GM18499 (cell line): Measurements from ENCODE around the gene VASP.

ENCODE experiments used
- ATAC-seq: cut with Tn5 transposase; IDR thresholded peaks from one replicate; pipeline ENCODE4 v1.9.1; 2021; ENCODE audit warnings: moderate number of reproducible peaks; ENCODE audit not compliant: insufficient read depth, unreplicated experiment

VASP gene

DNA sequence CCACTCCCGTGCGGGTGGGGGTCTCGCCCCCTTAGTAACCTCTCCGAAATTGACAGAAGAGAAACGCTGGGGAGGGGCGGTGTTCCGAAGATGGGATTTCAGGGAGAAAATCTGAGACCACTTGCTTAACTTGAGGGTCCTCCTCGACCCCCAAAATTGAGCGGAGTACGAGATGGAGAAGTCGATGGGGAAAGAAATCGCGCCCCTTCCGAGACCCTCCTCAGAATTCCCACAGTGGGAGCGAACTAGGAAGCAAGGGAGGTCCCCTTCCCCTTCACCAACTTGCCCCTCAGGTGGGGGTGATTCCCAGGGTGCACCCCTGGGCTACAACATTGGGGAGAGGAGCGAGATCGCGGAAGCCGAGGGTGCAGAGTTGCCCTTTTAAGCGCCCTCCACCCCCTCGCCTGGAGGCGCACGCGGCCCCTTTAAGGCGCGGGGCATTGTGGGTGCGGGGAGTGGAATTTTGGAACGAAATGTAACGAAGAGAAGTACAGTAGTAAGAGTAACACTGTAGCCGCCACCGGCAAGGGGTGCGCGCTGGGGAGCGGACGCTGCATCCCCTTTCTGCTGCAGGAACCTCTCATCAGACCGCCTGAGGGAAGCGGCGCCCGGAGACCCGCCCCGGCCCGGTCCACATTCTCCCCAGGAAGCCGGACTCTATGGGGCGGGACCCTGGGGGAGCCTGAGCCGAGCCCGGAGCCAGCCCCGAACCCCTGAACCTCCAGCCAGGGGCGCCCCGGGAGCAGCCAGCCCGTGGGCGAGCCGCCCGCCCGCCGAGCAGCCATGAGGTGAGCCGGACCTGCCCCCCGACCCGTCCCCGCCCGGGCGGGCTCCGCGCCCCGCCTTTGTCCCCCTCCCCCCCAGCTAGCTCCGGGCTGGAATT lies at the start of gene VASP:
TSS of gene VASP (plus strand) at position 491 of the 883 bp plus-strand sequence. CDS start at position 784, 293 bp downstream.
- ATAC-seq = peak; percentile 37

DNA sequence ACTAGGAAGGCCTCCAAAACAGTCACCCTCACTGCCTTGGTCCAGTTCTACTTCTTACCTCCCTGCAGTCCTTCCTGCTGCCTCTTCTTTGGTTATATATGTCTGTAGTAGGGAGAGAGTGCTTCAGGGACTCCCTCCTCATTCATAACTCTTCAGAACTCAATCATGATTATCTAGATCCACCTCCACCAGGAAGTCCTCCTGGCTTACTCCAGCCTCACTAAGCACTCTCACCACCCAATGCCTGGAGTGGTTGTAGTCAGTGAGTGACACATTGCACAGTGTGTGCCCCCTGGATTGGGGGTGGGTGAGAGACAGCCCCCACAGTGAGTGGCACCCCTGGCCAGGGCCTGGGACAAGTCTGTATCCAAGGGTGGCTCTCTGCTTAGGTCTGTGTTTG lies 49.5 kb upstream of the VASP start:
- ATAC-seq = no peak

DNA sequence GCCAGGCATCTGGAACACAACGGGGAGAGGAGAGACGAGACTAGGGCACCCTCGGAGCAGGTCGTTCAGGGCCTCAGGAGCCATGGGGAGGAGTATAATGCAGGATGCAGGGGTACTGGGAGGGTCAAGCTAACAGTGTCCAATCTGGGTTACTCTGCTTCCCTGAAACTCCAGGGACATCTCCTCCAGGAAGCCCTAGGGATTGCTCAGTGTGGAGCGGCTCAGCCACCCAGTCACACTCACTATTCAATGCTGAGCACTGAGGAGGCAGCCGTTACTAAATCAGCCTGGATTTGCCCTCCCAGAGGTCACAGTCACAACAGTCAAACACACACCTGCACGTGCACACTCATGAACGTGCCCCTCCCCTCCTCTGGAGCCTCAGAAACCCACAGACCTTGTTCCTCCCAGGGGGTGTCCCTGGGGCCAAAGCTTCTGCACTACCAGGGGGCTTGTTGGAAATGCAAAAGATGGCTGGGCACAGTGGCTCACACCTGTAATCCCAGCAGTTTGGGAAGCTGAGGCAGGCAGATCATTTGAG lies 46.4 kb upstream of the VASP start:
- ATAC-seq = no peak

DNA sequence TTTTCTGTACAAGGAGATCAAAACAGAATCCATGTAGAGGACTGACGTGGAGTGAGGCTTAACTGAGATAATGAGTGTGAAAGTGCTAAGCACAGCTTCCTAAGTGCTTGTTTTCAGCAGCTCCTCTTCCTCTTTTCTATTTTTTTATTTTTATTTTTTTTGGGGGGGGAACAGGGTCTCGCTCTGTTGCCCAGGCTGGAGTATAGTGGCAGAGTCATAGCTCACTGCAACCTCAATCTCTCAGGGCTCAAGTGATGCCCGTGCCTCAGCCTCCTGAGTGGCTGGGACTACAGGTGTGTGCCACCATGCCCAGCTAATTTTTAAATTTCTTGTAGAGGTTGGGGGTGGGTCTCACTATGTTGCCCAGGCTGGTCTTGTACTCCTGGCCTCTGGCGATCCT lies 45.1 kb upstream of the VASP start:
- ATAC-seq = no peak

DNA sequence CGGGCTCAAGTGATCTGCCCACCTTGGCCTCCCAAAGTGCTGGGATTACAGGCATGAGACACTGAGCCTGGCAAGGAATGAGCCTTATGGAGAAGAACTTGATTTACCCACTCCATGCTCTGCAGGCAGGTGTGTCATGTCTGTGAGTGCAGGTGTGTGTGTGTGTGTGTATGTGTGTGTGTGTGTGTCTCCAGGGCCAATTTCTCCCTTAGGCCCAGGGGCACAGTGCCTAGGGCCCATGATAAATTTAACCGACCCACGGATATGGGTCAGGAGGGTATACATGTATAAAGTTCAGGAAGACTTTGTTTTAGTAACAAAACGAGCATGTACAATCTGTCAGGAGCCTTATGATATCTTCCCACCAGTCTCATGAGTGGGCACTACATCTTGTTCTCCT lies 44.0 kb upstream of the VASP start:
- no peak for ATAC-seq

DNA sequence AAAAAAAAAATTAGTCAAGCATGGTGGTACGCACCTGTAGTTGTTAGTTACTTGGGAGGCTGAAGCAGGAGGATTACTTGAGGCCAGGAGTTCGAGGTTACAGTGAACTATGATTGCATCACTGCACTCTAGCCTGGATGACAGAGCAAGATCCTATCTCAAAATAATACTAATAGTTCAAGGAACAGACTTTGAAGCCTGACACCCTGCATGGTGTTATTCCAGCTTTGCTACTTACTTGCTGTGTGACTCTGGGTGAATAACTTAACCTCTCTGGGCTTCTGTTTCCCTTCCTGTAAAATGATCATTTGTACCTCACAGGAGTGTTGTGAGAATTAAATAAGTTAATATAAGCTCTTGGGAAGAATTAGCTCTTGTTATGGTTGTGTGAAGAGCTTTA lies 43.0 kb upstream of the VASP start:
- no peak for ATAC-seq

DNA sequence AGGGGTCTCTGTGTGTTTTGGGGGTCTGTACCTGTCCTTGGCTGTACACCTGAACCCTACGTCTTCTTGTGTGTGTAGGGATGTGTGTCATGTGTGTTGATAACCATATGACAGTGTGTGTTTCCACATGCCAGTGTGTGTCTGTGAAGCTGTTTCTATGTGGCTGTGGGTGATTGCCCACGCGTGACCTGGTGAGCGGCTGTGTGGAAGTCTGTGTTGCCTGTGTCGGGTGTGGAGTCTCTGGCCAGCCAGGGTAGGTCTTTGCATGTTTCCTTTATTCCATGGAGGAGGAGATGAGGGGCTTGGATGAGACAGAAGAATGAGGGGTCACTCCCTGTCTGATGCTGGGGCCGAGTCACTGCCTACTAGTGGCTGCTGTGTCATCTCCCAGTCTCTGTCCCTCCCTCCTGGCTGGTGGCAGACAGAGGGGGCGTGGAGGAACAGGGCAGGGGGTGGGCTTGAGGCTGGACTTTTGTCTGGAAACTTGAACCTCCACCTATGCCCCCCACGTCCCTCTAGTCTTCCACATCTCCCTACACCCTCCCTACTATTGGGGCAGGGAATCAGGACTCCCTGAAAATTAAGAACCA lies 42.3 kb upstream of the VASP start:
- no peak for ATAC-seq

DNA sequence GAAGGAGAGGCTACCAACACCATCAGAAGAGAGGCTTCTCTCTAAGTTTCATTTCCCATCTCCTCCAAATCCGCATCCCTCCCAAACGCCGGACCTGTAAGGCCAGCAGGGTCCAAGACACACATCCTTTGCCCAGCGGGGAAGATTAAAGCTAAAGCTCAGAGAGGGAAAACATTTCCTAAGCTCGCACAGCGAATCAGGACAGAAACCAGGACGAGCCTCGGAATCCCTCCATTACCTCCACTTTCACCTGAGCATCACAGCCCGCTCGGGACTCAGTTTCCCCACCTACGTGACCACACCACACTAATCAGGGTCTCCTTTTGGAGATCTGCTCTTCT lies 40.2 kb upstream of the VASP start:
- ATAC-seq = no peak

DNA sequence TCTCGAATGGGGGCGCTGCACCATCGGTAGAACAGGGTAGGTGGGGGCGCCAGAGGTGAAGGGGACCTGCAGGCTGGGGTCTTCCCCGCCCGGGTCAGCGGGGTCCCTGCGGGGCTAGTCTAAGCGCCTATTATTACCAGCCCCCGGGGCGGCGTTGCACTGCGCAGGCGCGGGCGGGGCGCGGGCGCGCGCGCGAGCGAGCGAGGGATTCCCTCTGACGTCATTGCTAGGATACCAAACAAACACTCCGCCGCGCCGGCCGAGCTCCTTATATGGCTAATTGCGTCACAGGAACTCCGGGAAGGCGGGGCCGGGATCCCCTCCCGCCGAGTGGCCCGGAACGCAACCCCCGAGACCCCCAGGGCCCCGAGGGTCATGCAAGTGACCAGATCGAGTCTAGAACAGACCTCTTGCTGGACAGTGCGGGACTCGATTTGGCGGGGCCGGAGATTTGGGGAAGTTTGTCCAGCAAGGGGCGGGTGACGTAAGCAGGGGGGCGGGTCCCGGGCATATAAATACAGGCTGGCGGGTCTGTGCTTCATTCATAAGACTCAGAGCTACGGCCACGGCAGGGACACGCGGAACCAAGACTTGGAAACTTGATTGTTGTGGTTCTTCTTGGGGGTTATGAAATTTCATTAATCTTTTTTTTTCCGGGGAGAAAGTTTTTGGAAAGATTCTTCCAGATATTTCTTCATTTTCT lies 39.7 kb upstream of the VASP start, which contains the start of gene FOSB:
TSS of gene FOSB (plus strand) at position 541 of the 703 bp plus-strand sequence. CDS start 591 bp downstream, outside the sequence.
- ATAC-seq = no peak

DNA sequence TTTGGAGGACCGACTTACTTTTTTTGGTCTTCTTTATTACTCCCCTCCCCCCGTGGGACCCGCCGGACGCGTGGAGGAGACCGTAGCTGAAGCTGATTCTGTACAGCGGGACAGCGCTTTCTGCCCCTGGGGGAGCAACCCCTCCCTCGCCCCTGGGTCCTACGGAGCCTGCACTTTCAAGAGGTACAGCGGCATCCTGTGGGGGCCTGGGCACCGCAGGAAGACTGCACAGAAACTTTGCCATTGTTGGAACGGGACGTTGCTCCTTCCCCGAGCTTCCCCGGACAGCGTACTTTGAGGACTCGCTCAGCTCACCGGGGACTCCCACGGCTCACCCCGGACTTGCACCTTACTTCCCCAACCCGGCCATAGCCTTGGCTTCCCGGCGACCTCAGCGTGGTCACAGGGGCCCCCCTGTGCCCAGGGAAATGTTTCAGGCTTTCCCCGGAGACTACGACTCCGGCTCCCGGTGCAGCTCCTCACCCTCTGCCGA lies 39.1 kb upstream of the VASP start:
- no peak for ATAC-seq

DNA sequence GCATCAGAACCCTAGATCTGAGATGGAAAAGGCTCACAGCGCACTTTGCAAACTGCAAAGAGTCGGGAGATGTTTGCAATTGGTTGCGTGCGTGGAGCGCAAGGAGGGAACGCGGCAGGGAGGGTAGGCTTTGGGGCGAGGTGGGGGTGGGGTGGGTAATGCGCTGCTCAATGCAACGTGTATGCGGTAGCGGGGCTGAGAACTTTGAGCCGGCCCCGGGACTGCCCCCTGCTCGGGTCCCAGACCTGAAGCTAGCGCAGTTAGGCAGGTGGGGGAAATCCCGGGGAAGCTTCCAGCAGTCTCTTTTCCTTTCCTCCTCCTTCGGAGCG lies 38.5 kb upstream of the VASP start:
- ATAC-seq = no peak

DNA sequence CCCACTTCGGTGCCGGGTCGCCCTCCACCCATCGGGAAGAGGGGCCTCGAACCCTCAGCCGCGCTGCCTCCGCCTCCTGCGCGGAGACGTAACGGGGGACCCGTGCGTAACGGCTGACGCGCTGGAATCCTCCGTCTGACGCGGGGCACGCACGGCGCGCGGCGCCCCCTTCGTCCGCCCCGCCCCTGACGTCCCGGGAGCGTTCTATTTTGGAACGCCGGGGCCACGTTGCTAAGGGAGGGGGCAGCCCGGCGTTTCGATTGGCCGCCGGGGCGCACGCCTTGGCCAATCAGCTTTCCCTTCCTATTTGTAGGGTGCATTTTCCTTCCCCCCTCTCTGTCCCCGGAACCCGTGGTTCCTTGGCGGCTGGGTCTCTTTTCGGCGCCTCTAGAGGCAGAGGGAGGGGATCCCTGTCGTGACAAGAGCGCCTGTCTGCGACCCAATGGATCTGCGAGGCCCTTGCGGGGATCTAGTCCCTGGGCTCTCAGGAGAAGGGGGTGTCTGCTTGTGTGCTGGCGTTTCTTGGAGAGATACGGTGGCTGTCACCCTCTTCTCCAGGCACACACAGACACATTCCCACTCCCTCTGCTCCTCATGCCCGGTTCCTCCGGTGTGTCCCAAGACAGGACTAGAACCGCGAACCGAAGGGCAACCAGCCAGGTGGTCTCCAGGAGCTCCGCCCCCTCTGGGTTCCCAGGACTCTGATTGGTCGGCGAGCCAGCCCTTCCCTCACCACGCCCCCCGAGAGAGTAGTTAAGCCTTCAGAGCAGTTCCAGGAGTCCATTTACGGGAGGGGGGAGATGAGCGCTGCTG lies 37.9 kb upstream of the VASP start:
- no peak for ATAC-seq

DNA sequence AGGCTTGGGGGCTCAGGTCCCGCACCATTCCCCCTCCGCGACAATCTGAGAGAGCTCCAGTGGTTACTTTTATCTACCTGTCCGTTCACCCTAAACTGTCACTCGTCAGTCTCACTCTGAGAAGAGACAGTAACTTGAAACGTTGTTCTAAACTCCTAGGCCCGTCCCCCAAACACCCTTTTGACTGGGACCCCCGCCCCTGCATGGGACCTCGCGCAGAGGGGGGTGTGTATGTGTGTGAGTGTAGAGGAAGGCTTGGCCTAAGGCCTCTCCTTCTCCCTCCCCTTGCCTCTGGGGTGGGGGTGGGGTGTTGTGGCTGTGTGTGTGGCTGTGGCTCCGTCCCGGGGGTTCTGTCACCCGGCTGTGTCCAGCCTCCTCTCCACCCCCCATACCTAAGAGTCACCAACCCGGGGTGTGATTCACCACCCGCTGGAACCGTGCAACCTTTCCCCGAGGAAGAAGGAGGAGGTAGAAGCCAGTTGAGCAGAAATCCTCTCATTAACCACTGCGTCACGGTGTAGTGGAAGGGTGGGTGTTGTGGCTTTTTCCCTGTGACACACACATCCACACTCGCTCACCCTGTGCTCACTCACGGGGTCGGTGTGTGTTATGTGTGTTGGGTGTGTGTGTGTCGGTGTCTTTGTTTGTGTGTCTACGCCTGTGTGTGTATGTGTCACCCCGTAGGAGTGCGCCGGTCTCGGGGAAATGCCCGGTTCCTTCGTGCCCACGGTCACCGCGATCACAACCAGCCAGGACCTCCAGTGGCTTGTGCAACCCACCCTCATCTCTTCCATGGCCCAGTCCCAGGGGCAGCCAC lies 37.1 kb upstream of the VASP start:
- ATAC-seq = no peak

DNA sequence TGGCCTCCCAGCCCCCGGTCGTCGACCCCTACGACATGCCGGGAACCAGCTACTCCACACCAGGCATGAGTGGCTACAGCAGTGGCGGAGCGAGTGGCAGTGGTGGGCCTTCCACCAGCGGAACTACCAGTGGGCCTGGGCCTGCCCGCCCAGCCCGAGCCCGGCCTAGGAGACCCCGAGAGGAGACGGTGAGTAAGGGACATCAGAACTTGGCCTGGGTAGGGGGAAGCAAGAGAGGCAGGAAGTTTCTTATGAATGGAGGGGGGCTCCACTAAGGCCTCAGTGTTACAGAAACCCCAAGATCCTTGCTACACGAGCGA lies 36.6 kb upstream of the VASP start:
- ATAC-seq = no peak

DNA sequence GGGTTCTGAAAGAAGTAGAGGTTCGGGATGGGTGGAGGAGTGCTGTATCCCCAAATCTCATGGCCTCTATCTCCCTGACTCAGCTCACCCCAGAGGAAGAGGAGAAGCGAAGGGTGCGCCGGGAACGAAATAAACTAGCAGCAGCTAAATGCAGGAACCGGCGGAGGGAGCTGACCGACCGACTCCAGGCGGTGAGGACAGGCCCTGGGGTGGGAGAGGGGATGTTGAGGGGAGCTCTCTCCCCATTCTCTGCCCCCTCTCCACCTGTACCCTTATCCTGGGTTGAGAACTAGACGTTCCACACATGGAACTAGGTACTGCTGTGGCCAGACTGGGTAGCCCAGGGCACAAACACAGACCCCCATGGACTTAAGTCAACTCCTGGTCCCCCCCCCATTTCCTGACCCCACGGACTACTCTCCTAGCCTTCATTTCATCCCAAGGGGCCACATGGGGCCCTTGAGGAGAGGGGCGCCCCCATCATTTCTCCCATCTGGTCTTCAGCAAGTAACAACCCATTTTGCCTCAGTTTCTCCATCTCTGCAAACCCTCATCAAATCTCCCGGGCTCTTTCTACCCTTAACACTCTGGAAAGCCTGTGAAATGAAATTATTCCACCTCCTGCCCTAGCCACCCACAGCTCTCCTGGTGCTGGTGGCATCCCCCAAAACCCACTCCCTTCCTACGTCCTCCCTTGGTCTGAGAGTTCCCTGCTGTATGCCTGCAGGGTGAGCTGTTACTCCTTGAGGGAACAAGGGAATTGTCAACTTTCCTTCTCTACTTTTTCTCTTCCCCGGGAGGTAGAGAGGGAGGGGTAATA lies 36.0 kb upstream of the VASP start:
- no peak for ATAC-seq

DNA sequence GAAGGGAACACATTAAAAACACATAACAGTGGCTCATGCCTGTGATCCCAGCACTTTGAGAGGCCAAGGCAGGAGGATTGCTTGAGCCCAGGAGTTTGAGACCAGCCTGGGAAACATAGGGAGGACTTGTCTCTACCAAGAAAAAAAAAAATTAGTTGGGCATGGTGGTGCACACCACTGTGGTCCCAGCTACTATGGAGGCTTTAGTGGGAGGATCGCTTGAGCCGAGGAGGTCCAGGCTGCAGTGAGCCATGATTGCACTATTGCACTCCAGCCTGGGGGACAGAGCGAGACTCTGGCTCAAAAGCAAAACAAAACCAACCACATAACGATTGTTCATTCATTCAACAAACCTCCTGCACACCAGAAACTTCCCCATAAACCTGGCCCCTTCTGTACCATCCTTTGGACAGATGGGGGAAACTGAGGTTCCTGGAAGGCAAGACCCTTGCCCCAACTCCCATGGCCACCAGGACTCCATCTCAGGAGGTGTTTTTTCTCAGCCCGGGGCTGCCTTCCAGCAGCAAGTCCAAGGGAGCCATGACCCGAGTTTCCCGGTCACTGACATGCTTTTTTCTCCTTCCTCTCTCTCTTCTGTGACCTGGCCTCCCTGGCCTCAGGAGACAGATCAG lies 35.2 kb upstream of the VASP start:
- no peak for ATAC-seq

DNA sequence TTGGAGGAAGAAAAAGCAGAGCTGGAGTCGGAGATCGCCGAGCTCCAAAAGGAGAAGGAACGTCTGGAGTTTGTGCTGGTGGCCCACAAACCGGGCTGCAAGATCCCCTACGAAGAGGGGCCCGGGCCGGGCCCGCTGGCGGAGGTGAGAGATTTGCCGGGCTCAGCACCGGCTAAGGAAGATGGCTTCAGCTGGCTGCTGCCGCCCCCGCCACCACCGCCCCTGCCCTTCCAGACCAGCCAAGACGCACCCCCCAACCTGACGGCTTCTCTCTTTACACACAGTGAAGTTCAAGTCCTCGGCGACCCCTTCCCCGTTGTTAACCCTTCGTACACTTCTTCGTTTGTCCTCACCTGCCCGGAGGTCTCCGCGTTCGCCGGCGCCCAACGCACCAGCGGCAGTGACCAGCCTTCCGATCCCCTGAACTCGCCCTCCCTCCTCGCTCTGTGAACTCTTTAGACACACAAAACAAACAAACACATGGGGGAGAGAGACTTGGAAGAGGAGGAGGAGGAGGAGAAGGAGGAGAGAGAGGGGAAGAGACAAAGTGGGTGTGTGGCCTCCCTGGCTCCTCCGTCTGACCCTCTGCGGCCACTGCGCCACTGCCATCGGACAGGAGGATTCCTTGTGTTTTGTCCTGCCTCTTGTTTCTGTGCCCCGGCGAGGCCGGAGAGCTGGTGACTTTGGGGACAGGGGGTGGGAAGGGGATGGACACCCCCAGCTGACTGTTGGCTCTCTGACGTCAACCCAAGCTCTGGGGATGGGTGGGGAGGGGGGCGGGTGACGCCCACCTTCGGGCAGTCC lies 34.5 kb upstream of the VASP start:
- no peak for ATAC-seq

DNA sequence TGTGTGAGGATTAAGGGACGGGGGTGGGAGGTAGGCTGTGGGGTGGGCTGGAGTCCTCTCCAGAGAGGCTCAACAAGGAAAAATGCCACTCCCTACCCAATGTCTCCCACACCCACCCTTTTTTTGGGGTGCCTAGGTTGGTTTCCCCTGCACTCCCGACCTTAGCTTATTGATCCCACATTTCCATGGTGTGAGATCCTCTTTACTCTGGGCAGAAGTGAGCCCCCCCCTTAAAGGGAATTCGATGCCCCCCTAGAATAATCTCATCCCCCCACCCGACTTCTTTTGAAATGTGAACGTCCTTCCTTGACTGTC lies 34.0 kb upstream of the VASP start:
- no peak for ATAC-seq
